ENCODE measurements around the gene SLC16A4.

The SLC16A4 gene

GRCh38 chr1:110412576-110412975 is 21.8 kb upstream of the SLC16A4 start:
- H3K9ac ChIP-seq (ENCODE audit: low read length) = no peak overlapping the region
- no peaks in the 10 kb centered on the region; the same call in 1 of the 2 replicates for H3K79me2 ChIP-seq (ENCODE audit: low read length)
- H3K27ac ChIP-seq (ENCODE audit: low read length) = no peak overlapping the region
- TF ChIP-seq EZH2 (optimal IDR thresholded peaks at IDR 0.05; ENCODE audit: low read depth, low read length) = no peak
- no peak for TF ChIP-seq EZH2phosphoT487 (IDR thresholded peaks at IDR 0.05; ENCODE audit: low read length)
- TF ChIP-seq CTCF (IDR thresholded peaks at IDR 0.05; ENCODE audit: low read length) = peak; percentile 55
- H2AFZ ChIP-seq (ENCODE audit: low read length) = no peak overlapping the region
- no peak overlapping the region for H3K4me3 ChIP-seq (ENCODE audit: low read length)
- H3K27me3 ChIP-seq (replicated peaks; ENCODE audit: insufficient read depth, low read length) = no peaks in the 10 kb centered on the region
- H4K20me1 ChIP-seq (ENCODE audit: insufficient read depth, low read length) = no peaks in the 10 kb centered on the region
- H3K4me2 ChIP-seq (ENCODE audit: low read depth, low read length) = no peak overlapping the region
- H3K9me2 ChIP-seq (replicated peaks; ENCODE audit: insufficient read depth, low read length) = no peaks in the 10 kb centered on the region
- H3K9me3 ChIP-seq (replicated peaks; ENCODE audit: insufficient read depth, low read length) = no peaks in the 10 kb centered on the region
- DNase-seq = peak; percentile 44
- H3K36me3 ChIP-seq (replicated peaks; ENCODE audit: insufficient read depth, low read length) = no peaks in the 10 kb centered on the region
- no peaks in the 10 kb centered on the region for H3F3A ChIP-seq (ENCODE audit: insufficient read depth, low read length)
- no peaks in the 10 kb centered on the region for H3K4me1 ChIP-seq (ENCODE audit: low read length)

GRCh38 chr1:110411173-110411735 is 20.4 kb upstream of the SLC16A4 start:
- DNase-seq = no peak
- TF ChIP-seq EZH2phosphoT487 (IDR thresholded peaks at IDR 0.05; ENCODE audit: low read length) (no peak), CTCF (IDR thresholded peaks at IDR 0.05; ENCODE audit: low read length) (no peak)
- no peaks in the 10 kb centered on the region for H3K36me3 ChIP-seq (replicated peaks; ENCODE audit: insufficient read depth, low read length)
- no peaks in the 10 kb centered on the region for H3F3A ChIP-seq (ENCODE audit: insufficient read depth, low read length)
- H3K4me2 ChIP-seq (ENCODE audit: low read depth, low read length) = no peak overlapping the region
- no peaks in the 10 kb centered on the region for H3K9me3 ChIP-seq (replicated peaks; ENCODE audit: insufficient read depth, low read length)
- no peaks in the 10 kb centered on the region; the same call in 1 of the 2 replicates for H3K4me1 ChIP-seq (ENCODE audit: low read length)
- H3K27ac ChIP-seq (ENCODE audit: low read length) = no peak overlapping the region
- no peak overlapping the region for H3K9ac ChIP-seq (ENCODE audit: low read length)
- no peaks in the 10 kb centered on the region for H4K20me1 ChIP-seq (ENCODE audit: insufficient read depth, low read length)
- H3K79me2 ChIP-seq (ENCODE audit: low read length) = peaks cover 12% of the 10 kb centered on the region
- no peaks in the 10 kb centered on the region for H3K27me3 ChIP-seq (replicated peaks; ENCODE audit: insufficient read depth, low read length)
- H3K4me3 ChIP-seq (ENCODE audit: low read length) = no peak overlapping the region
- no peaks in the 10 kb centered on the region for H3K9me2 ChIP-seq (replicated peaks; ENCODE audit: insufficient read depth, low read length)
- no peak overlapping the region for H2AFZ ChIP-seq (ENCODE audit: low read length)

GRCh38 chr1:110409316-110409715 is 18.5 kb upstream of the SLC16A4 start:
- Histone ChIP-seq H3K9ac (ENCODE audit: low read length) (no peak overlapping the region), H3K27me3 (replicated peaks; ENCODE audit: insufficient read depth, low read length) (no peaks in the 10 kb centered on the region), H3K9me2 (replicated peaks; ENCODE audit: insufficient read depth, low read length) (no peaks in the 10 kb centered on the region), H3K9me3 (replicated peaks; ENCODE audit: insufficient read depth, low read length) (no peaks in the 10 kb centered on the region), H3K4me2 (ENCODE audit: low read depth, low read length) (no peak overlapping the region), H3K27ac (ENCODE audit: low read length) (no peak overlapping the region), H2AFZ (ENCODE audit: low read length) (no peak overlapping the region), H4K20me1 (ENCODE audit: insufficient read depth, low read length) (no peaks in the 10 kb centered on the region), H3K36me3 (replicated peaks; ENCODE audit: insufficient read depth, low read length) (no peaks in the 10 kb centered on the region), H3K79me2 (ENCODE audit: low read length) (peaks cover 19% of the 10 kb centered on the region), H3K4me3 (ENCODE audit: low read length) (no peak overlapping the region), H3F3A (ENCODE audit: insufficient read depth, low read length) (no peaks in the 10 kb centered on the region), H3K4me1 (ENCODE audit: low read length) (no peaks in the 10 kb centered on the region; the same call in 1 of the 2 replicates)
- no peak for DNase-seq
- TF ChIP-seq EZH2 (optimal IDR thresholded peaks at IDR 0.05; ENCODE audit: low read depth, low read length) (no peak), CTCF (IDR thresholded peaks at IDR 0.05; ENCODE audit: low read length) (no peak), EZH2phosphoT487 (IDR thresholded peaks at IDR 0.05; ENCODE audit: low read length) (no peak)
